Stimulated activated CD4-positive, alpha-beta T cell treated with anti-CD3 and anti-CD28 coated beads, Interleukin-15, amount 100 ng/mL, for 1 hour (primary cell): ENCODE data around the gene ARHGEF3.
A peak's percentile ranks its signal among the peaks of the same experiment; 100 is the strongest.

Source experiments
- DNase-seq, 2 donors: peaks; one replicate each; pipeline ENCODE4 v3.0.0-alpha.2; 2020; ENCODE audit warnings: low read depth in 1 of 2, low spot score in 1 of 2

The ARHGEF3 gene

DNA sequence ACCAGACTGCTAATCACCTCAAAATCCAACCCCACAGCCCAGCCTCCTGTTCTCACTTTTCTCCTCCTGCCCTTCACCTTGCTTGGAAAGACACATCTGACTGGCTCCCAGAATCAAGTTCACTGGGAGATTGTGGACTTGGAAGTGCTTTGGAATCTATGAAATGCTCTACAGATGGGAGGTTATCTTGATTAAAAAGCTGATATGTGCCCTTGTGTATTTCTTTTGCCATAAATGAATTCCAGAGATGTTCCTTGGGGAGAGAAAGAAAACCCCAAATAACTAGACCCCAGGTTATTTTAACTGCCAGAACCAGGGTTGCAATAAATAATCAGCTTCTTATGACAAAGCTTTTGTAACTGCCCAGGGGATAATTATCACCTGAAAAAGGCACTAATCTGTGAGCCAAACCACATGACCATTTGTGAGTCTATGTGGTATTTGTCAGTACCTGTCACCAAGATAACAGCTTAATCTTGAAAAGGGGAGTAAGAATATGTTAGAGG, 21.7 kb upstream of the ARHGEF3 start:
- no peak for DNase-seq

DNA sequence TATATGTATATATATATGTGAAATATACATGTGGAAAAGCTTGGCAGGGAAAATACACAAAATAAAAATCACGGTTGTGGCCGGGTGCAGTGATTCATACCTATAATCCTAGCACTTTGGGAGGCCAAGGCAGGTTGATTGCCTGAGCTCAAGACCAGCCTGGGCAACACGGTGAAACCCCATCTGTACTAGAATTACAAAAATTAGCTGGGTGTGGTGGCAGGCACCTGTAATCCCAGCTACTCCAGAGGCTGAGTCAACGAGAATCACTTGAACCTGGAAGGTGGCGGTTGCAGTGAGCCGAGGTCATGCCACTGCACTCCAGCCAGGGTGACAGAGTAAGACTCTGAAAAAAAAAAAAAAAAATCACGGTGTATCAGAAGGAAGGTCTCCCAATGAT, 20.8 kb upstream of the ARHGEF3 start:
- DNase-seq = no peak

DNA sequence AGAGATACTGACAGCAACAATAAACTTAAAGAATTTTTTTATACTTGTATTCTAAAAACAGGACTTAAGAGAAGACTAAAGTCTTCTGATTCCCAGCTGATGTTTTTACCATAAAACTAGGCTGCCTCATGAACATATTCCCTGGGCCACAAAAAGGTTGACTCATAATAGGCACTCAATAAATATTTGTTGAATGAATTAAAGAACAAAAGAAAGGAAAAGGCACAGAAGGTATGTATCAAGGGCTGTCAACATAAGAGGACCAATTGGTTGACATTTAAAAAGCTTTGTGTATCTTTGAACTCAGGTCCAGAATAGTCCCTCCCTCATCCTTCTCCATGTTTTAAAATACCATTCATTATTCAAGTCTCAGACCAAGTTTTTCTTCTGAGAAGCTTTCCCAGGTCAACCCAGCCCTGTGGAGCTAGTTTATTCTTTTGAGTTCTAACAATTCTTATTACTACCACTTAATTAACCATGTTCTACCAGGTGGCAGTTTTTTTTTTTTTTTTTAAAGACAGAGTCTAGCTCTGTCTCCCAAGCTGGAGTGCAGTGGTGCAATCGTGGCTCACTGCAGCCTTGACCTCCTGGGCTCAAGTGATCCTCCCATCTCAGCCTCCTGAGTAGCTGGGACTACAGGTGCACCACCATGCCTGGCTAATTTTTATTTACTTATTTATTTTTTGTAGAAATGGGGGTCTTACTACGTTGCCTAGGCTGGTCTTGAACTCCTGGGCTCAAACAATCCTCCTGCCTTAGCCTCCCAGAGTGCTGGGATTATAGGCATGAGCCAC, 17.5 kb upstream of the ARHGEF3 start:
- DNase-seq = no peak

- DNase-seq = no peak
Observed at GRCh38 chr3:56818156-56818985, 16.6 kb upstream of the ARHGEF3 start.

GRCh38 chr3:56817646-56818045, 15.9 kb upstream of the ARHGEF3 start:
- no peak for DNase-seq

GRCh38 chr3:56816061-56816460, 14.3 kb upstream of the ARHGEF3 start:
- no peak for DNase-seq

DNA sequence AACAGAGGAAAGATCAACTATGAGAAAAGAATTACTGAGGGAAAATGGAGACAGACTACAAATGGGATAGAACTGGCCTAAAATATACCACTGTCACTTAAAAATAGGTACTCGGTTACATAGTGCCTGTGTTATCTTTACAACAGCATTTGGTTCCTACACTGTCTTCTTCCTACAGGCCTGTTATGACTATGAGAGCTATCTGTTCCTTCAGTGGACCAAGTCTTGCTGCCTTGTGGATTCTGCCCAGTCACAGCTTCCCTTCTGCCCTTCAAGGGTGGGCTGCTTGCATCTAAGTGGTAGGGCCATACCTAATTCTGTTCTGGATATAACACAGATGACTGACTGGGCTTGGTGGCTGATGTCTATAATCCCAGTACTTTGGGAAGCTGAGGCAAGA, 13.8 kb upstream of the ARHGEF3 start:
- no peak for DNase-seq

DNA sequence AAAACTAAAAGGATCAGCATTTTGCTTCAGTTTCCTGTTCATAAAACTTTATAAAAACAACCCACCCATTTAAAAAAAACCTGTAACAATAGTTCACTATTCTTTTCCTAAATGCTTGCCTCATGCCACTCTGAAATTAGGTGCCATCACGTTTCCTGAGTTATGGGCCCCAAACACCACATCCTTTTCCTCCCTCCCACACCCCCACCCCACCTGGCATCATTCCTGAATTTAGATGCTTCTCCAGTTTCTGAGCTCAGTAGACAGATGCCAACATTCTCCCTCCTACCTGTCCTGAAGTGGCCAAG, 11.9 kb upstream of the ARHGEF3 start:
- no peak for DNase-seq

GRCh38 chr3:56812754-56813652, 11.3 kb upstream of the ARHGEF3 start:
- no peak for DNase-seq

DNA sequence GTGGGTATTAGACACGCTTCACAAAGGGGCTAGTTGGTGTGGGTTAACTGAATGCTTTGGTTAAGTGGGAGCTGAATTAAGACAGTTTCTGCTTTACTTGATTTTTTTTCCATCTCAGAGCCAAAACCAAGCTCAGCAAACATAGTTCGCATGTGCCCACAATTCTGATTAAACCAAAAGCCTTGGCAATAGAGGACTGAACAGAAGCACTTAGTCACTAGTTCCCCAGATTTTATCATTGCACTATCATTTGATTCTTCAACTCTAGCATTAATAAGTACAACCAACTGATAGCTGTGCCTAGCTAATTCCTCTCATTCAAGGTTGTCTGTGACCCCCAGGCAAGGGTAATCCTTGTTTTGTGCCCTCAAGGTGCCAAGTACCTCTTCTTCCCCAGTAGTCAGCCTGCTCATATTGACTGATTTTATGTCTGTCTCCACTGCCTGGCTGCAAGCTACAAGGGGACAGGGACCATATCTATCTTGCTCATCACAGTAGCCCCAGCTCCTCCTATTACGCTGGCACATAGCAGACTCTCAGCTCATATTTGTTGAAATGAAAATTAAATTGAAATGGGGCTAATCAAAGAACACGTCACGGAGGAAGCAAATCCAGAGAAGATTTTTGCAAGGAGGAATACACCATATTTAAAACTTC, 9.9 kb upstream of the ARHGEF3 start:
- DNase-seq = no peak

DNA sequence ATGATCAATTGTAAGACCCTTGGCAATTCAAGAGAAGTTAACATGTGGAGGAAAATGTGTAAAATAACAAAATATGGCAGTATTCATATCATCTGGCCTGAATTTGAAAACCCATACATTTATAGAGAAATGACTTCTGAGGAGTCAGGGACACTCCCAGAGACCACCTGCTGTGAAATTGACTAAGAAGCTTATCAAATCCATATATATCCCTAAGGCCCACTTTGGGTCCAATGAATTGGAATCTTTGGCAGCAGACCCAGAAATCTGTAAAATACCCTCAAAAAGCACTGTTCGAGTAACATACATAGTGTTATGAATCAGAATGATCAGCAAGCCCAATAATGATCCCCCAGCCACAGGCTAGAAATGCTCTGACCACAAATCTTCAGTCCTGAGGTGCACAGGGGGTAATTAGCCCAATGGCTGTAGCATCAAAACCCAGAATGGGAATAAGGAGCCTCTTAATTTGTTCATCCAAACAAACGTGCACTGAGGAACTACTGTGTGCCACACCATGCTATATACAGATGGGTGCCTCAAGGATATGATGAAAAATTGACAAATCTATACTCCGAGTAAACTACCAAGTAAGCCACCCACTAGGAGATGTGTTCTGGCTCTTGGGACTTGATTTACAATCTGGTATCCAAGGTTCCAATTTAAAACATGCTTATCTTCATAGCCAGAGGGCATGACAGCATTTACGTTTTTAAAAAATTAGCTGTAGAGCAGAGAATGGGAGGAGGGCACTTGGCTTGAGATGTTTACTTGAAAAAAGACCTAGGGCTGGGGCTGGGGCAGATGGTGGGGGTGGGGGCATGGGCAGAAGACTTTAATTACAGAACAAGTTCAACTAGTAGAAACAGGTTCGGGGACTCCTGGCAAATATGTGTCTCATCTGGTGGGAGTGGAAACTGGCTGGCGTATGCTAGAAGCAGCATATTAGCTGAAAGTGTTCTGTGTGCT, 9.1 kb upstream of the ARHGEF3 start:
- DNase-seq = no peak

DNA sequence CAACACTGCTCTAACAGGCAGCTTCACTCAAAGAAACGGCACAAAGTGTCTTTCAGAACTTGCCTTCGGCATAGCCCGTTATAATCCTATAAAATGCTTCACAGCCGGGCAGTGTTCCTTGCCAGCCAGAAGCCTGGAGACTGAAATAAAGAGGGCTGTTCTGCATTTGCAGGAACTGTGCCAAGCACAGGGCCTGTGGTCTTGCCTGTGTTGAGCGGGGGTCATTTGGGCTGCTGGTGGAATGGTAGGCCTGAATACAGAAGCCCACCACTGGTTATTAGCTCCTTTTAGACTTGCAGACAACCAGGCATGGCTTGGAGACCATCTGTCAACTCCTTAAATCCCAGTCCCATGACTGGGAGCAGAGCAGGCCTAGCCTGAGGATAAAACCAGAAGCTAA, 4.7 kb upstream of the ARHGEF3 start:
- DNase-seq = no peak

- no peak for DNase-seq
Observed at GRCh38 chr3:56802790-56803189, 1.0 kb upstream of the ARHGEF3 start.

DNA sequence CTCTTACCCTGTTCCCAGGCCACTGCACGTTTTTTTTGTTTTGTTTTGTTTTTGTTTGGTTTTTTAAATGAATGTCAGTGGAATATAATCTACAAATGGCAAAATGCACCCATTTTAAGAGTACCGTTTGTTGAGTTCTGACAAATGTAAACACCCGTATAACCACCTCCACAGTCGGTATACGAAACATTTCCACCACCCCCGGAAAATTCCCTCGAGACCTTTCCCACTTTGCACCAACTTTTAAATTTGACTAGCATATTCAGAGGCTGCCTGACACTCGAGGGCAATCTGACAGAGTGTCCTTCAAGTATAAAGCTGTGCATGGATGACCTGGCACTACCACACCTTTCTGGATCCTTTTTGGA, 613 bp upstream of the ARHGEF3 start:
- no peak for DNase-seq

- DNase-seq = no peak
Observed at GRCh38 chr3:56800832-56801661, 702 bp downstream of the ARHGEF3 start.

DNA sequence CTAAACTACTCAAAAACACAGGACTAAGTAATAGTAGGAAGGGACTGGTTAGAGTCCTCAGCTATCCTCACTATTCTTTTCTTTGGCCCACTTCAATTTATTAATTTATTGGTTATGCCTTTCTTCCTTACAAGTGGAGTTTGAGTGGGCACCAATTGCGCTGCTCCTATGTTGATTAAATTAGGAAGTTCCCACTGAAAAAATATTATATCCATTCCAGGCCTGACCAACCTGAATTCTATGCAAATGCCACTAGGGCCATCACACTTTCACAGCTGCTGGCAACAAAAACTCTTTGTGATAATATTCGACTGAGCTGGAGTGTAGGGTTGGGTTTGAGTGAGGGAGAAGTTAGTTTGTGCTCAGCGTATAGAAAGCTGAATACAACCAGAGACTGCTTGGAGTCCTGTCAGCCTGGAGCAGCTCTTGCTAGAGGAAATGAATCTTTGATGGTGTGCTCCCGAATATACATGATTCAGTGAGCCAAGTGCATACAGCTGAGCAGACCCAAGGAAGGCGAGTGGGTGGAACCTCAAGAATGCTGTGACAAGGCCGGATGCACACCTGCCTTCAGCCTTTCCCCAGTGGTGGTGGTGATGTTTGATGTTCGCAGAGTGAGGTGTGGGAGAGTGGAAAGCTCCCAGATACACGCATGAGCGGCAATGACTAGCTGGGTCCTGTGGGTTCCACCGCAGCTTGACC, 1.5 kb downstream of the ARHGEF3 start:
- DNase-seq = peak; percentile 40 to 55

- DNase-seq = no peak
Observed at GRCh38 chr3:56799251-56799882, 2.4 kb downstream of the ARHGEF3 start.

DNA sequence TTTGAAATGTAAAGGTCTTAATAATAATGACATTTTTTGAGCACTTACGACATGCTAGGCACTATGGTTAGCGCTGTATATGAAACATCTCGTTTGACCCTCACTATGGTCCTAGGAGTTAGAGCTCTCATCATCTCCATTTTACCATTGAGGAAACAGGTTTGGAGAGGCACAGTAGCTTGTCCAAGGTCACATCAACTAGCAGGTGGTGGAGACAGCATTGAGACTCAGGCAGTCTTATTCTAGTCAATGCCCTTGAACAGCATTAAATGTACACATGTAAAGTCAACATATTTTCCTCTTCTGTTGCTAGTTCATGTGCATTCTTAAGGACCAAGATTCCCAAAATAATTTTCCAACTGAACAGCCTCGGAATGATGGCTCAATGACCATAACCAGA, 4.8 kb downstream of the ARHGEF3 start:
- DNase-seq = no peak
